Measurements from ENCODE around the gene PSMG4. TPM values are rescaled to one million over a fixed set of nuclear protein-coding genes. Genes with fewer than 3 reads are reported as not detected.

PSMG4 gene
- total RNA-seq, 4 donors from 2014 or later, result 10.1 to 22.7 (median 16.7) TPM

GRCh38 chr6:3307436-3307835, 48.7 kb downstream of the PSMG4 start:
- no peak overlapping the region for H3K27ac ChIP-seq
- peaks cover 0 to 6% (median 1%) of the 10 kb centered on the region in 4 donors for H3K36me3 ChIP-seq
- DNase-seq, result no peak
- TF ChIP-seq POLR2AphosphoS5 (IDR thresholded peaks at IDR 0.05) (no peak), POLR2A (IDR thresholded peaks at IDR 0.05) (no peak), CTCF (IDR thresholded peaks at IDR 0.05) (no peak), EP300 (IDR thresholded peaks at IDR 0.05; ENCODE audit: low read depth) (no peak)
- no peaks in the 10 kb centered on the region for H3K27me3 ChIP-seq
- WGBS, 2 donors (ENCODE audit: low coverage in 1 of 2), result 91% methylated on average over 12 of the region's 12 CpGs; no CpG with 5 or more reads in 1 of the 2 donors
- no peak overlapping the region for H3K4me3 ChIP-seq
- H3K4me1 ChIP-seq, result no peaks in the 10 kb centered on the region
- no peaks in the 10 kb centered on the region for H3K9me3 ChIP-seq
- in situ Hi-C loops (cut with MboI; ENCODE audit: low pct_ligation_motif_present in 1 of 4, low pct_unique_long_range_greater_than_20kb in 1 of 4, low sequenced_read_pairs in 3 of 4) (no loop called here), intact Hi-C loops (cut with DNase I; ENCODE audit: low total_unique reads) (no loop called here)

DNA sequence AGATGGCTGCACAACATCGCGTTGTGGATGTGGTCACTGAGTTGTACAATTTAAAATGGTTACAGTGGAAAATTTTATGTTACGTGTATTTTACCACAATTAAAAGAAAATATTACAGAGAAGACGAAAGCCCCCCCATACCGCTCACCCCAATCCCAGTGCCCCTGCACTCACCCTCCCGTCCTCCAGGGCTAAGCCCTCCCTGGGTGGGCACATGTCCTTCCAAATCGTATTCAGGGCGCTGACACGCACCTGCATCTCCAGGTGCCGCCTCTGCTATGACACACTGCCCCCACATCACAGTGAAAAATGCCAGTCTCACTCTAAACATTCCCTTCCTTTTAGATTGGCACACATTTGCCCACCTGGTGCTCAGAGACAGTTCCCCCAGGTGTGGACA, 49.4 kb downstream of the PSMG4 start:
- H3K36me3 ChIP-seq, result peaks cover 0 to 6% (median 1%) of the 10 kb centered on the region in 4 donors
- no peak for DNase-seq
- no peaks in the 10 kb centered on the region for H3K27me3 ChIP-seq
- H3K27ac ChIP-seq, result no peak overlapping the region
- H3K4me1 ChIP-seq, result no peaks in the 10 kb centered on the region
- WGBS, 2 donors (ENCODE audit: low coverage in 1 of 2), result 81 to 91% methylated on average over 4 to 10 of the region's 10 CpGs
- no peak for TF ChIP-seq CTCF (IDR thresholded peaks at IDR 0.05)
- no peak for TF ChIP-seq EP300 (IDR thresholded peaks at IDR 0.05; ENCODE audit: low read depth)
- H3K4me3 ChIP-seq, result no peak overlapping the region
- no peaks in the 10 kb centered on the region for H3K9me3 ChIP-seq
- in situ Hi-C loops (cut with MboI; ENCODE audit: low pct_ligation_motif_present in 1 of 4, low pct_unique_long_range_greater_than_20kb in 1 of 4, low sequenced_read_pairs in 3 of 4) (no loop called here), intact Hi-C loops (cut with DNase I; ENCODE audit: low total_unique reads) (no loop called here)

DNA sequence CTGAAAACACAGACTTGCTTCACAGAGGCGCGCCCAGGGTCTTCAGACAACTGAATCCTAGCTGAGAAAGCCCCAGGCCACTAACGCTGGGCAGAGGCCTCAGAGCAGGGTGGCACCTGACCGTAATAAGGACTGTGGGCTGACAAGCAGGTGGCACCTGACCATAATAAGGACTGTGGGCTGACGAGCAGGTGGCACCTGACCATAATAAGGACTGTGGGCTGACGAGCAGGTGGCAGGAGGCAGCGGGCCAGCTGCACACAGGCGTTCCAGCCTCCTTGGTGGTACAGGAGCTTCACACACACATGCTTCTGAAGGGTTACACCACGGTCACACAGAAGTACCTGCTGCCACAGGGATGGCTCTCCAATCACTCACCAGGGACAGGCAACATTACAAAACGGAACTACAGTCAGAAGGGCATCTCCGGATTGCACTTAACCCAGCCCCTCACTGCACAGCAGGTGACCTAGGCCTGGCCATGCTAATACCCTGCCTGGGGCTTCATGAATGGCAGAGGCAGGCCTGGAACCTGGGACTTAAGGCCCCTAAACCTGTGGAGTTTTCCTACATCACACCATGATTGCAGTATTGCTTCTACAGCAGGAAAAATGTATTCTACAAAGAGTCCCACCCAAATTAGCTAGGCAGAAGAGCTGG, 50.8 kb downstream of the PSMG4 start:
- H3K4me1 ChIP-seq, result no peaks in the 10 kb centered on the region
- H3K27ac ChIP-seq, result no peak overlapping the region
- no peak overlapping the region for H3K4me3 ChIP-seq
- in situ Hi-C loops (cut with MboI; ENCODE audit: low pct_ligation_motif_present in 1 of 4, low pct_unique_long_range_greater_than_20kb in 1 of 4, low sequenced_read_pairs in 3 of 4), result no loop called here
- 73 to 77% methylated on average over 4 to 11 of the region's 11 CpGs for WGBS, 2 donors (ENCODE audit: low coverage in 1 of 2)
- no peaks in the 10 kb centered on the region for H3K9me3 ChIP-seq
- H3K36me3 ChIP-seq, result peaks cover 0 to 6% (median 1%) of the 10 kb centered on the region in 4 donors
- DNase-seq, result no peak
- TF ChIP-seq POLR2A (IDR thresholded peaks at IDR 0.05) (no peak), EP300 (IDR thresholded peaks at IDR 0.05; ENCODE audit: low read depth) (no peak), POLR2AphosphoS5 (IDR thresholded peaks at IDR 0.05) (no peak), CTCF (IDR thresholded peaks at IDR 0.05) (no peak)
- no peaks in the 10 kb centered on the region for H3K27me3 ChIP-seq
- intact Hi-C loops (cut with DNase I; ENCODE audit: low total_unique reads), result no loop called here

DNA sequence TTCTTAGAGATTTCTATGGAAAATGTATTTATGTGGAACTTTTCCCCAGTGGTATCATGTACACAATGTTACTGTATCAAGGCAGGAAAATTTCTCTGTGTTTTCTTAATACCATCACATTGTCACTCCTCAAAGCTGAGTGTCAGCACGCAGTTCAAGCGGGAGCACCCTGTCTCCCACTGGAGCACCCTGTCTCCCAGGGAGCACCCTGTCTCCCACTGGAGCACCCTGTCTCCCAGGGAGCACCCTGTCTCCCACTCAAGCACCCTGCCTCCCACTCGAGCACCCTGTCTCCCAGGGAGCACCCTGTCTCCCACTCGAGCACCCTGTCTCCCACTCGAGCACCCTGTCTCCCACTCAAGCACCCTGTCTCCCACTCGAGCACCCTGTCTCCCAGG, 51.3 kb downstream of the PSMG4 start:
- intact Hi-C loops (cut with DNase I; ENCODE audit: low total_unique reads), result no loop called here
- Histone ChIP-seq H3K9me3 (no peaks in the 10 kb centered on the region), H3K4me1 (no peaks in the 10 kb centered on the region), H3K36me3 (peaks cover 0 to 6% (median 2%) of the 10 kb centered on the region in 4 donors), H3K4me3 (no peak overlapping the region), H3K27ac (no peak overlapping the region), H3K27me3 (no peaks in the 10 kb centered on the region)
- DNase-seq, result no peak
- TF ChIP-seq POLR2AphosphoS5 (IDR thresholded peaks at IDR 0.05), result no peak
- no peak for TF ChIP-seq EP300 (IDR thresholded peaks at IDR 0.05; ENCODE audit: low read depth)
- TF ChIP-seq CTCF (IDR thresholded peaks at IDR 0.05), result no peak
- TF ChIP-seq POLR2A (IDR thresholded peaks at IDR 0.05), result no peak
- in situ Hi-C loops (cut with MboI; ENCODE audit: low pct_ligation_motif_present in 1 of 4, low pct_unique_long_range_greater_than_20kb in 1 of 4, low sequenced_read_pairs in 3 of 4), result no loop called here
- 74% methylated on average over 6 of the region's 6 CpGs; no CpG with 5 or more reads in 1 of the 2 donors for WGBS, 2 donors (ENCODE audit: low coverage in 1 of 2)

Measured in transverse colon (tissue), 4 donors.